Measurements from ENCODE around the gene ZBTB9. TPM values are rescaled to one million over a fixed set of nuclear protein-coding genes. Genes with fewer than 3 reads are reported as not detected.

ZBTB9 gene
- polyA plus RNA-seq, 1 of the 3 experiments (the other 2 are of a cell fraction), result 5.7 TPM

DNA sequence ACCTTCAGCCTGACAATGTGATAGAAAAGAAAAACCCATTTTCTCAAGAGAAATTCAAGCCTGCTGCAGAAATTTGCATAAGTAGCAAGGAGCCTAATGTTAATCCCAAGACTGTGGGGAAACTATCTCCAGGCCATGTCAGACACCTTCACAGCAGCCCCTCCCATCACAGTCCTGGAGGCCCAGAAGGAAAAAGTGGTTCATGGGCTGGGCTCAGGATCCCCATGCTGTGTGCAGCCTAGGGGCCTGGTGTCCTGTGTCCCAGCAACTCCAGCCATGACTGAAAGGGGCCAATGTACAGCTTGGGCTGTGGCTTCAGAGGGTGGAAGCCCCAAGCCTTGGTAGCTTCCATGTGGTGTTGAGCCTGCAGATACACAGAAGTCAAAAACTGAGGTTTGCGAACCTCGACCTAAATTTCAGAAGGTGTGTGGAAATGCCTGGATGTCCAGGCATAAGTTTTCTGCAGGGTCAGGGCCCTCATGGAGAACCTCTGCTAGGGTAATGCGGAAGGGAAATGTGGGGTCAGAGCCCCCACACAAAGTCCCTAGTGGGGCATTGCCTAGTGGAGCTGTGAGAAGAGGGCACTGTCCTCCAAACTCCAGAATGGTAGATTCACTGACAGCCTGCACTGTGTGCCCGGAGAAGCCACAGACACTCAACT lies 11.8 kb downstream of the ZBTB9 start:
- Histone ChIP-seq H3K27me3 (ENCODE audit: insufficient read depth) (no peaks in the 10 kb centered on the region), H3K79me2 (ENCODE audit: insufficient read depth) (no peaks in the 10 kb centered on the region), H3K4me3 (ENCODE audit: low read depth in 2 of 2, low read length in 1 of 2) (no peak overlapping the region), H3K27ac (ENCODE audit: low read depth in 2 of 2, low read length in 1 of 2) (no peak overlapping the region), H3K9ac (no peak overlapping the region), H3K4me1 (ENCODE audit: control insufficient read depth in 1 of 2, insufficient read depth in 2 of 2, low read depth in 1 of 2, low read length in 1 of 2) (no peaks in the 10 kb centered on the region), H3F3A (replicated peaks; ENCODE audit: insufficient read depth) (no peaks in the 10 kb centered on the region), H2AFZ (ENCODE audit: low read depth) (no peak overlapping the region), H3K9me3 (no peaks in the 10 kb centered on the region), H3K4me2 (no peak overlapping the region), H4K20me1 (ENCODE audit: insufficient read depth) (no peaks in the 10 kb centered on the region), H3K36me3 (replicated peaks in 1 of 2; ENCODE audit: control insufficient read depth in 1 of 2, insufficient read depth in 2 of 2, low read length in 1 of 2) (no peaks in the 10 kb centered on the region), H3K9me2 (no peaks in the 10 kb centered on the region)
- TF ChIP-seq MEF2A (IDR thresholded peaks at IDR 0.05; ENCODE audit: borderline replicate concordance, low read depth) (no peak), RCOR1 (IDR thresholded peaks at IDR 0.05; ENCODE audit: low read length) (no peak), TCF12 (IDR thresholded peaks at IDR 0.05) (no peak), RXRA (IDR thresholded peaks at IDR 0.05; ENCODE audit: borderline replicate concordance, low read depth) (no peak), PBX3 (IDR thresholded peaks at IDR 0.05) (no peak), CHD2 (IDR thresholded peaks at IDR 0.05; ENCODE audit: low read length, partially characterized antibody) (no peak), FOXJ3 (CRISPR knock-in tag; IDR thresholded peaks at IDR 0.05) (no peak), IRF3 (IDR thresholded peaks at IDR 0.05; ENCODE audit: low read depth, low read length) (no peak), TAF1 (IDR thresholded peaks at IDR 0.05; ENCODE audit: borderline replicate concordance, low read depth, low read length) (no peak), JUND (IDR thresholded peaks at IDR 0.05) (no peak)
- POLR2A ChIA-PET, result no interaction called here
- DNase-seq, result no peak
- WGBS (ENCODE audit: low lambda C conversion rate), result 74% methylated on average over 3 of the region's 4 CpGs
- CTCF ChIA-PET, result no interaction called here

- H3K27ac ChIP-seq (ENCODE audit: low read depth in 2 of 2, low read length in 1 of 2), result no peak overlapping the region
- H2AFZ ChIP-seq (ENCODE audit: low read depth), result no peak overlapping the region
- no peaks in the 10 kb centered on the region for H3K9me3 ChIP-seq
- no peak overlapping the region for H3K4me2 ChIP-seq
- no peaks in the 10 kb centered on the region for H3K4me1 ChIP-seq (ENCODE audit: control insufficient read depth in 1 of 2, insufficient read depth in 2 of 2, low read depth in 1 of 2, low read length in 1 of 2)
- 55% methylated on average over 7 of the region's 7 CpGs for WGBS (ENCODE audit: low lambda C conversion rate)
- DNase-seq, result no peak
- no peak overlapping the region for H3K4me3 ChIP-seq (ENCODE audit: low read depth in 2 of 2, low read length in 1 of 2)
- H3K36me3 ChIP-seq (replicated peaks in 1 of 2; ENCODE audit: control insufficient read depth in 1 of 2, insufficient read depth in 2 of 2, low read length in 1 of 2), result no peaks in the 10 kb centered on the region
- H4K20me1 ChIP-seq (ENCODE audit: insufficient read depth), result no peaks in the 10 kb centered on the region
- no peak overlapping the region for H3K9ac ChIP-seq
- TF ChIP-seq PBX3 (IDR thresholded peaks at IDR 0.05), result no peak
- no peak for TF ChIP-seq TCF12 (IDR thresholded peaks at IDR 0.05)
- no peak for TF ChIP-seq USF1 (IDR thresholded peaks at IDR 0.05; ENCODE audit: borderline replicate concordance, low read depth)
- no peak for TF ChIP-seq ELF1 (IDR thresholded peaks at IDR 0.05)
- no peak for TF ChIP-seq POLR2AphosphoS5 (IDR thresholded peaks at IDR 0.05; ENCODE audit: low read depth, low read length)
- no peak for TF ChIP-seq NFIC (IDR thresholded peaks at IDR 0.05; ENCODE audit: borderline replicate concordance)
- no peak for TF ChIP-seq CHD2 (IDR thresholded peaks at IDR 0.05; ENCODE audit: low read length, partially characterized antibody)
- no peak for TF ChIP-seq RXRA (IDR thresholded peaks at IDR 0.05; ENCODE audit: borderline replicate concordance, low read depth)
- ChIA-PET CTCF (no interaction called here), POLR2A (no interaction called here)
- no peaks in the 10 kb centered on the region for H3K9me2 ChIP-seq
- no peaks in the 10 kb centered on the region for H3K79me2 ChIP-seq (ENCODE audit: insufficient read depth)
- H3K27me3 ChIP-seq (ENCODE audit: insufficient read depth), result no peaks in the 10 kb centered on the region
- no peaks in the 10 kb centered on the region for H3F3A ChIP-seq (replicated peaks; ENCODE audit: insufficient read depth)
Measured at GRCh38 chr6:33467091-33467490, 12.7 kb downstream of the ZBTB9 start.
